Thyroid gland (tissue), 4 donors: ENCODE data around the gene GRIFIN.

Source experiments
- CTCF ChIP-seq, 6 experiments: fragments of 200-600 bp in 3 of 6; fragments of 450-650 bp in 3 of 6; sonication (generic) in 3 of 6; IDR thresholded peaks; one replicate each; pipeline ENCODE4 v1.5.1; 2016 to 2019; ENCODE audit warnings: antibody characterized with exemption in 6 of 6, mild to moderate bottlenecking in 2 of 6, inconsistent platforms in 1 of 6, moderate library complexity in 1 of 6
- POLR2A ChIP-seq, 2 donors: fragments of 450-650 bp; IDR thresholded peaks; one replicate each; pipeline ENCODE4 v1.6.1; 2017; ENCODE audit warnings: antibody characterized with exemption in 2 of 2, mild to moderate bottlenecking in 2 of 2, moderate library complexity in 1 of 2

- TF ChIP-seq CTCF (IDR thresholded peaks at IDR 0.05) (no peak), POLR2A (IDR thresholded peaks at IDR 0.05) (no peak)
These were observed 22.5 kb upstream of the GRIFIN start for GRCh38 chr7:2498708-2499107.
